ENCODE results near the gene TMEM98.
"Not testable (repeated sequence)": the region's sequence is repeated elsewhere in the genome, so short reads cannot be mapped to it uniquely, and the experiment has no call there.

TMEM98 gene

GRCh38 chr17:32960815-32961214, 32.9 kb downstream of the TMEM98 start:
- Histone ChIP-seq H3K4me1 (ENCODE audit: insufficient read depth, poor library complexity, severe bottlenecking) (no peaks in the 10 kb centered on the region), H3K36me3 (ENCODE audit: low read depth) (no peaks in the 10 kb centered on the region), H3K27me3 (ENCODE audit: insufficient read depth, poor library complexity, severe bottlenecking) (no peaks in the 10 kb centered on the region), H3K9me3 (ENCODE audit: severe bottlenecking) (no peaks in the 10 kb centered on the region), H3K4me3 (ENCODE audit: severe bottlenecking) (no peak overlapping the region), H3K27ac (ENCODE audit: poor library complexity, severe bottlenecking) (no peak overlapping the region)
- TF ChIP-seq CTCF (IDR thresholded peaks at IDR 0.05; ENCODE audit: poor library complexity, severe bottlenecking) = no peak
- ATAC-seq (ENCODE audit: low read depth) = no peak
- no peak for DNase-seq (ENCODE audit: low spot score)

GRCh38 chr17:32962320-32962711, 34.4 kb downstream of the TMEM98 start:
- Histone ChIP-seq H3K27ac (ENCODE audit: poor library complexity, severe bottlenecking) (no peak overlapping the region), H3K27me3 (ENCODE audit: insufficient read depth, poor library complexity, severe bottlenecking) (no peaks in the 10 kb centered on the region), H3K4me1 (ENCODE audit: insufficient read depth, poor library complexity, severe bottlenecking) (no peaks in the 10 kb centered on the region), H3K36me3 (ENCODE audit: low read depth) (no peaks in the 10 kb centered on the region), H3K4me3 (ENCODE audit: severe bottlenecking) (no peak overlapping the region), H3K9me3 (ENCODE audit: severe bottlenecking) (no peaks in the 10 kb centered on the region)
- no peak for TF ChIP-seq CTCF (IDR thresholded peaks at IDR 0.05; ENCODE audit: poor library complexity, severe bottlenecking)
- ATAC-seq (ENCODE audit: low read depth) (no peak), DNase-seq (ENCODE audit: low spot score) (no peak)

- Histone ChIP-seq H3K9me3 (ENCODE audit: severe bottlenecking) (no peaks in the 10 kb centered on the region), H3K4me3 (ENCODE audit: severe bottlenecking) (no peak overlapping the region), H3K27ac (ENCODE audit: poor library complexity, severe bottlenecking) (no peak overlapping the region), H3K4me1 (ENCODE audit: insufficient read depth, poor library complexity, severe bottlenecking) (no peaks in the 10 kb centered on the region), H3K27me3 (ENCODE audit: insufficient read depth, poor library complexity, severe bottlenecking) (no peaks in the 10 kb centered on the region), H3K36me3 (ENCODE audit: low read depth) (no peaks in the 10 kb centered on the region)
- DNase-seq (ENCODE audit: low spot score) (no peak), ATAC-seq (ENCODE audit: low read depth) (no peak)
- TF ChIP-seq CTCF (IDR thresholded peaks at IDR 0.05; ENCODE audit: poor library complexity, severe bottlenecking) = no peak
Observed at GRCh38 chr17:32964541-32964940, 36.6 kb downstream of the TMEM98 start.

GRCh38 chr17:32969231-32969630, 41.3 kb downstream of the TMEM98 start:
- DNase-seq (ENCODE audit: low spot score); H3K27me3 ChIP-seq (ENCODE audit: insufficient read depth, poor library complexity, severe bottlenecking); H3K4me1 ChIP-seq (ENCODE audit: insufficient read depth, poor library complexity, severe bottlenecking); H3K9me3 ChIP-seq (ENCODE audit: severe bottlenecking); H3K36me3 ChIP-seq (ENCODE audit: low read depth); H3K27ac ChIP-seq (ENCODE audit: poor library complexity, severe bottlenecking); ATAC-seq (ENCODE audit: low read depth); H3K4me3 ChIP-seq (ENCODE audit: severe bottlenecking): not testable (repeated sequence)

- H3K27ac ChIP-seq (ENCODE audit: poor library complexity, severe bottlenecking) = no peak overlapping the region
- H3K27me3 ChIP-seq (ENCODE audit: insufficient read depth, poor library complexity, severe bottlenecking) = no peaks in the 10 kb centered on the region
- H3K36me3 ChIP-seq (ENCODE audit: low read depth) = no peaks in the 10 kb centered on the region
- no peak for DNase-seq (ENCODE audit: low spot score)
- no peaks in the 10 kb centered on the region for H3K9me3 ChIP-seq (ENCODE audit: severe bottlenecking)
- no peak for TF ChIP-seq CTCF (IDR thresholded peaks at IDR 0.05; ENCODE audit: poor library complexity, severe bottlenecking)
- ATAC-seq (ENCODE audit: low read depth) = no peak
- H3K4me3 ChIP-seq (ENCODE audit: severe bottlenecking) = no peak overlapping the region
- H3K4me1 ChIP-seq (ENCODE audit: insufficient read depth, poor library complexity, severe bottlenecking) = no peaks in the 10 kb centered on the region
Observed at GRCh38 chr17:32970281-32970680, 42.3 kb downstream of the TMEM98 start.

Measured in RWPE2 (cell line).